H1 (cell line): Measurements from ENCODE around the gene ANK3. TPM values are rescaled to one million over a fixed set of nuclear protein-coding genes. Genes with fewer than 3 reads are reported as not detected.

Experiments used
- CTCF ChIA-PET: fragments of 300-600 bp; sonication (Branson Sonifier 250); formaldehyde crosslinking; loops from one replicate; lab custom pipeline; 2021; ENCODE audit not compliant: partially characterized antibody; lab: Charles Lee
- POLR2A ChIA-PET: fragments of 300-600 bp; sonication (Branson Sonifier 250); formaldehyde crosslinking; loops from one replicate; lab custom pipeline; 2021; ENCODE audit warnings: inconsistent platforms; ENCODE audit not compliant: partially characterized antibody; lab: Charles Lee
- DNase-seq, 2 experiments: peaks; one replicate each; pipeline versions ENCODE4 v3.0.0 to v3.0.0-alpha.2; 2010 to 2022; ENCODE audit warnings: low spot score in 2 of 2, low read depth in 1 of 2, mixed read lengths in 1 of 2
- FAIRE-seq: peaks from 2 replicates; lab custom pipeline; 2011; peaks lifted over from hg19 to GRCh38; lab: Jason Lieb, UNC
- H2AFZ ChIP-seq: 2 replicates; pipeline ENCODE4 v1.8.1; 2012; ENCODE audit warnings: low read length, inconsistent platforms
- H2AK5ac ChIP-seq: 2 replicates; pipeline ENCODE4 v1.6.1; 2013; ENCODE audit warnings: low read depth, low read length
- H2BK120ac ChIP-seq: replicated peaks from 2 replicates; pipeline ENCODE3; 2013; ENCODE audit warnings: low read depth, low read length, inconsistent platforms
- H2BK12ac ChIP-seq: 2 replicates; pipeline ENCODE4 v1.6.1; 2013; ENCODE audit warnings: low read depth, low read length
- H2BK15ac ChIP-seq: 2 replicates; pipeline ENCODE4 v1.6.1; 2013; ENCODE audit warnings: low read length
- H2BK20ac ChIP-seq: 2 replicates; pipeline ENCODE4 v1.6.1; 2013; ENCODE audit warnings: low read length
- H2BK5ac ChIP-seq: 2 replicates; pipeline ENCODE4 v1.6.1; 2013; ENCODE audit warnings: low read depth, low read length
- H3K14ac ChIP-seq: 2 replicates; pipeline ENCODE4 v1.6.1; 2013; ENCODE audit warnings: inconsistent platforms; ENCODE audit not compliant: insufficient read length
- H3K18ac ChIP-seq: 2 replicates; pipeline ENCODE4 v1.6.1; 2013; ENCODE audit warnings: low read length; ENCODE audit errors: extremely low read depth
- H3K23ac ChIP-seq: 2 replicates; pipeline ENCODE4 v1.6.1; 2013; ENCODE audit warnings: inconsistent platforms; ENCODE audit not compliant: insufficient read length
- H3K23me2 ChIP-seq: 2 replicates; pipeline ENCODE4 v1.6.1; 2013; ENCODE audit warnings: low read depth, low read length
- H3K27ac ChIP-seq: 2 replicates; pipeline ENCODE4 v1.6.1; 2011; ENCODE audit warnings: low read depth, low read length, inconsistent platforms
- H3K27me3 ChIP-seq, 4 experiments: replicated peaks in 1 of 4; 1 replicate in 1 of 4; 2 replicates in 3 of 4; pipeline versions ENCODE4 v1.6.1 to v1.8.1; 2011 to 2013; ENCODE audit warnings: low read length in 3 of 4, mild to moderate bottlenecking in 3 of 4, inconsistent platforms in 2 of 4, mixed read lengths in 2 of 4, moderate library complexity in 1 of 4; ENCODE audit not compliant: control insufficient read depth in 3 of 4, insufficient read depth in 3 of 4; ENCODE audit errors: extremely low read depth in 1 of 4
- H3K36me3 ChIP-seq, 4 experiments: 2 replicates each; pipeline versions ENCODE4 v1.6.1 to v1.8.1; 2011 to 2013; ENCODE audit warnings: mild to moderate bottlenecking in 4 of 4, low read length in 3 of 4, moderate library complexity in 2 of 4, control low read depth in 1 of 4, inconsistent platforms in 1 of 4; ENCODE audit not compliant: insufficient read depth in 4 of 4, control insufficient read depth in 2 of 4
- H3K4ac ChIP-seq: replicated peaks from 2 replicates; pipeline ENCODE3; 2013; ENCODE audit warnings: low read length, low read depth, mixed read lengths, inconsistent platforms; ENCODE audit not compliant: insufficient read length
- H3K4me1 ChIP-seq, 4 experiments: replicated peaks in 1 of 4; 1 replicate in 1 of 4; 2 replicates in 3 of 4; pipeline versions ENCODE4 v1.6.1 to v1.8.1; 2011 to 2013; ENCODE audit warnings: low read length in 3 of 4, inconsistent platforms in 2 of 4, mixed read lengths in 1 of 4; ENCODE audit not compliant: insufficient read depth in 4 of 4, control insufficient read depth in 3 of 4
- H3K4me2 ChIP-seq, 2 experiments: 2 replicates each; pipeline versions ENCODE4 v1.6.1 to v1.8.1; 2011 to 2013; ENCODE audit warnings: low read depth in 2 of 2, low read length in 2 of 2, control low read depth in 1 of 2, inconsistent platforms in 1 of 2, mild to moderate bottlenecking in 1 of 2; ENCODE audit not compliant: insufficient read depth in 1 of 2
- H3K4me3 ChIP-seq, 4 experiments: fragments of 200-600, 300-600 bp in 1 of 4; sonication (generic), shearing (Covaris generic), sonication (Bioruptor Twin) in 1 of 4; 2 replicates each; pipeline versions ENCODE4 v1.5.1 to v1.8.1; 2011 to 2016; ENCODE audit warnings: low read length in 4 of 4, low read depth in 3 of 4, control low read depth in 2 of 4, inconsistent platforms in 2 of 4, mild to moderate bottlenecking in 2 of 4, mixed read lengths in 1 of 4, moderate library complexity in 1 of 4; ENCODE audit not compliant: insufficient read depth in 2 of 4; ENCODE audit errors: extremely low read depth in 1 of 4
- H3K56ac ChIP-seq: replicated peaks from 2 replicates; pipeline ENCODE3; 2013; ENCODE audit warnings: low read depth, mild to moderate bottlenecking, mixed read lengths, low read length, inconsistent platforms; ENCODE audit not compliant: insufficient read length
- H3K79me1 ChIP-seq: 2 replicates; pipeline ENCODE4 v1.6.1; 2013; ENCODE audit warnings: low read depth, low read length, control low read depth
- H3K79me2 ChIP-seq, 2 experiments: 2 replicates each; pipeline versions ENCODE4 v1.6.1 to v1.8.1; 2012 to 2013; ENCODE audit warnings: low read length in 2 of 2, mild to moderate bottlenecking in 2 of 2, inconsistent platforms in 1 of 2; ENCODE audit not compliant: insufficient read depth in 2 of 2, control insufficient read depth in 1 of 2
- H3K9ac ChIP-seq, 4 experiments: replicated peaks in 1 of 4; 1 replicate in 1 of 4; 2 replicates in 3 of 4; pipeline versions ENCODE4 v1.6.1 to v1.8.1; 2011 to 2013; ENCODE audit warnings: low read depth in 3 of 4, low read length in 3 of 4, control low read depth in 2 of 4, mild to moderate bottlenecking in 2 of 4, moderate library complexity in 2 of 4, inconsistent platforms in 1 of 4; ENCODE audit errors: extremely low read depth in 1 of 4
- H3K9me3 ChIP-seq, 2 experiments: 2 replicates each; pipeline versions ENCODE4 v1.6.1 to v1.8.1; 2012 to 2013; ENCODE audit warnings: mild to moderate bottlenecking in 2 of 2, moderate library complexity in 2 of 2, control low read depth in 1 of 2, inconsistent platforms in 1 of 2, low read depth in 1 of 2, low read length in 1 of 2, mixed read lengths in 1 of 2; ENCODE audit not compliant: insufficient read depth in 2 of 2
- H4K20me1 ChIP-seq, 2 experiments: replicated peaks in 1 of 2; 2 replicates each; pipeline versions ENCODE3 to v1.8.1; 2011 to 2013; ENCODE audit warnings: inconsistent platforms in 2 of 2, low read length in 2 of 2, mild to moderate bottlenecking in 1 of 2; ENCODE audit not compliant: insufficient read depth in 2 of 2, control insufficient read depth in 1 of 2
- H4K5ac ChIP-seq: 2 replicates; pipeline ENCODE4 v1.6.1; 2013; ENCODE audit warnings: low read length, low read depth, mixed read lengths, inconsistent platforms; ENCODE audit not compliant: insufficient read length
- H4K8ac ChIP-seq: 2 replicates; pipeline ENCODE4 v1.8.0; 2013; ENCODE audit warnings: mild to moderate bottlenecking, moderate library complexity, low read length, inconsistent platforms; ENCODE audit not compliant: insufficient read depth; ENCODE audit errors: extremely low read depth
- H4K91ac ChIP-seq: replicated peaks from 2 replicates; pipeline ENCODE3; 2013; ENCODE audit warnings: low read length, mixed read lengths, inconsistent platforms; ENCODE audit not compliant: insufficient read length
- ATF3 ChIP-seq: IDR thresholded peaks from 2 replicates; pipeline ENCODE4 v1.6.1; 2011; ENCODE audit warnings: low read depth, mild to moderate bottlenecking, low read length; ENCODE audit not compliant: insufficient read depth
- BRCA1 ChIP-seq: IDR thresholded peaks from 2 replicates; pipeline ENCODE4 v1.6.1; 2012; ENCODE audit warnings: low read depth, low read length, improper control_type of control experiment
- EGR1 ChIP-seq: IDR thresholded peaks from 2 replicates; pipeline ENCODE4 v1.6.1; 2011; ENCODE audit warnings: low read depth, low read length, borderline replicate concordance
- EP300 ChIP-seq, 2 experiments: IDR thresholded peaks; 1 replicate in 1 of 2; 2 replicates in 1 of 2; pipeline ENCODE4 v1.6.1; 2011 to 2012; ENCODE audit warnings: low read depth in 2 of 2, low read length in 2 of 2, mild to moderate bottlenecking in 2 of 2, borderline replicate concordance in 1 of 2, inconsistent platforms in 1 of 2, moderate library complexity in 1 of 2
- EZH2 ChIP-seq: fragments of 200-600 bp; sonication (generic); IDR thresholded peaks from 2 replicates; pipeline ENCODE4 v1.7.1; 2012; ENCODE audit warnings: low read depth, mild to moderate bottlenecking, moderate library complexity, low read length, inconsistent platforms; ENCODE audit not compliant: severe bottlenecking
- GTF2F1 ChIP-seq: IDR thresholded peaks from 2 replicates; pipeline ENCODE4 v1.6.1; 2012; ENCODE audit warnings: low read depth, low read length, improper control_type of control experiment, borderline replicate concordance
- KDM1A ChIP-seq: fragments of 200-600, 300-600 bp; sonication (generic); IDR thresholded peaks from 2 replicates; pipeline ENCODE4 v1.7.1; 2016; ENCODE audit warnings: mild to moderate bottlenecking, low read length, borderline replicate concordance
- KDM4A ChIP-seq: IDR thresholded peaks from one replicate; pipeline ENCODE4 v1.7.1; 2012; ENCODE audit warnings: low read depth, mild to moderate bottlenecking, moderate library complexity, low read length, inconsistent platforms; ENCODE audit not compliant: severe bottlenecking
- RAD21 ChIP-seq, 2 experiments: IDR thresholded peaks in 1 of 2; conservative IDR thresholded peaks in 1 of 2; 2 replicates each; pipeline ENCODE4 v1.6.1; 2011; ENCODE audit warnings: low read depth in 2 of 2, low read length in 2 of 2, improper control_type of control experiment in 1 of 2, inconsistent platforms in 1 of 2, mild to moderate bottlenecking in 1 of 2, moderate library complexity in 1 of 2
- SAP30 ChIP-seq: fragments of 300-600 bp; sonication (generic); IDR thresholded peaks from 2 replicates; pipeline ENCODE4 v1.7.1; 2012; ENCODE audit warnings: low read length, moderate library complexity, mild to moderate bottlenecking, inconsistent platforms; ENCODE audit not compliant: insufficient read depth, insufficient replicate concordance
- SRF ChIP-seq: IDR thresholded peaks from 2 replicates; pipeline ENCODE4 v1.6.1; 2011; ENCODE audit warnings: mild to moderate bottlenecking, low read depth, low read length, moderate library complexity
- TEAD4 ChIP-seq: IDR thresholded peaks from 2 replicates; pipeline ENCODE4 v1.6.1; 2012; ENCODE audit warnings: low read depth, low read length, inconsistent platforms, mixed read lengths
- WGBS, 2 experiments: shearing (Covaris generic) in 1 of 2; methylation state at CpG; one replicate each; pipeline versions ENCODE4 v1.1.6 to v1.1.7; 2013 to 2015; ENCODE audit warnings: low lambda C conversion rate in 2 of 2, mixed read lengths in 2 of 2, inconsistent platforms in 1 of 2, low coverage in 1 of 2, missing lambda C conversion rate in 1 of 2; ENCODE audit not compliant: insufficient replicate concordance in 2 of 2, insufficient coverage in 1 of 2, insufficient read length in 1 of 2; ENCODE audit errors: extremely low coverage in 1 of 2, missing lambda C conversion rate in 1 of 2; 5-methylcytosine and 5-hydroxymethylcytosine counted together
- polyA plus RNA-seq, 7 experiments: library from polyadenylated mRNA; depleted of rRNA in 3 of 7; stranded (reverse) in 5 of 7; unstranded in 2 of 7; fragments of >200 nt in 5 of 7; fragments of 200-250 nt in 2 of 7; gene quantifications; 1 replicate in 5 of 7; 2 replicates in 1 of 7; 4 replicates in 1 of 7; pipeline versions ENCODE4 v1.2.1 to v1.2.3, GENCODE V29; 2011 to 2013; ENCODE audit warnings: missing spikeins in 2 of 7, mixed read lengths in 2 of 7
- total RNA-seq: library from RNA; stranded (reverse); fragmentation: NEBNext Ultra II Directional; extraction: Animal tissue kit (Norgen Biotek cat#: 25700); gene quantifications from 2 replicates; pipeline ENCODE4 v1.2.1, GENCODE V29; 2021

The ANK3 gene
- total and polyA plus RNA-seq, 2 of the 8 experiments (the other 6 are each of a cell fraction or from before 2014, with no cell fraction given), result 18.1 to 67.9 TPM

GRCh38 chr10:60093317-60093716 is 296.4 kb downstream of the ANK3 start:
- H4K8ac ChIP-seq, result no peak overlapping the region
- no peaks in the 10 kb centered on the region for H4K20me1 ChIP-seq
- CTCF ChIA-PET, result interaction anchor here (0.5 to 1.2 kb wide), 5 partner anchors 9 to 394 kb away, joined by 3 to 6 read pairs (median 4); no protein-coding TSS in a partner anchor
- H3K27me3 ChIP-seq, result no peaks in the 10 kb centered on the region; a peak in 1 of 7 replicates
- H3K14ac ChIP-seq, result no peak overlapping the region
- FAIRE-seq, result no peak
- H2BK20ac ChIP-seq, result no peak overlapping the region
- no peak overlapping the region for H3K4me3 ChIP-seq
- H3K36me3 ChIP-seq, result no peaks in the 10 kb centered on the region
- H3K18ac ChIP-seq, result no peak overlapping the region
- H3K79me1 ChIP-seq, result no peaks in the 10 kb centered on the region
- no peak overlapping the region for H2BK5ac ChIP-seq
- no peak overlapping the region for H2BK120ac ChIP-seq
- H3K4me2 ChIP-seq, result no peak overlapping the region
- no peak overlapping the region for H3K4ac ChIP-seq
- H2AFZ ChIP-seq, result no peak overlapping the region
- POLR2A ChIA-PET, result interaction anchor here (0.6 kb wide), 1 partner anchor 17 kb away, joined by 3 read pairs; no protein-coding TSS in a partner anchor
- no peak overlapping the region for H4K91ac ChIP-seq
- H4K5ac ChIP-seq, result no peak overlapping the region
- H2BK15ac ChIP-seq, result no peak overlapping the region
- no peaks in the 10 kb centered on the region for H3K23me2 ChIP-seq
- no peaks in the 10 kb centered on the region for H3K79me2 ChIP-seq
- H3K4me1 ChIP-seq, result peaks cover 0 to 5% (median 1%) of the 10 kb centered on the region in 4 experiments; a peak in 1 of 7 replicates
- no peaks in the 10 kb centered on the region for H3K9me3 ChIP-seq
- no peak overlapping the region for H2BK12ac ChIP-seq
- H3K9ac ChIP-seq, result no peak overlapping the region
- H3K56ac ChIP-seq, result no peak overlapping the region
- no peak overlapping the region for H3K27ac ChIP-seq
- no peak for DNase-seq
- 92% methylated on average over 3 of the region's 3 CpGs; no CpG with 5 or more reads in 1 of the 2 experiments for WGBS, 2 experiments
- H2AK5ac ChIP-seq, result no peak overlapping the region
- H3K23ac ChIP-seq, result no peak overlapping the region
- TF ChIP-seq EP300 (IDR thresholded peaks at IDR 0.05; ENCODE audit: borderline replicate concordance in 1 of 2, low read depth in 2 of 2, low read length in 2 of 2) (no peak), EGR1 (no peak), GTF2F1 (no peak), TEAD4 (no peak), ATF3 (no peak), EZH2 (no peak), RAD21 (IDR thresholded peaks at IDR 0.05 in 1 of 2, conservative IDR thresholded peaks at IDR 0.05 in 1 of 2; ENCODE audit: low read depth in 2 of 2, low read length in 2 of 2) (no peak), BRCA1 (no peak), SAP30 (no peak), KDM1A (no peak), SRF (no peak), KDM4A (no peak)
